Measurements from ENCODE around the gene ERMARD. TPM values are rescaled to one million over a fixed set of nuclear protein-coding genes. Genes with fewer than 3 reads are reported as not detected.

The ERMARD gene
- total RNA-seq, 3 donors from 2014 or later = 19.2 to 26.0 (median 22.4) TPM

DNA sequence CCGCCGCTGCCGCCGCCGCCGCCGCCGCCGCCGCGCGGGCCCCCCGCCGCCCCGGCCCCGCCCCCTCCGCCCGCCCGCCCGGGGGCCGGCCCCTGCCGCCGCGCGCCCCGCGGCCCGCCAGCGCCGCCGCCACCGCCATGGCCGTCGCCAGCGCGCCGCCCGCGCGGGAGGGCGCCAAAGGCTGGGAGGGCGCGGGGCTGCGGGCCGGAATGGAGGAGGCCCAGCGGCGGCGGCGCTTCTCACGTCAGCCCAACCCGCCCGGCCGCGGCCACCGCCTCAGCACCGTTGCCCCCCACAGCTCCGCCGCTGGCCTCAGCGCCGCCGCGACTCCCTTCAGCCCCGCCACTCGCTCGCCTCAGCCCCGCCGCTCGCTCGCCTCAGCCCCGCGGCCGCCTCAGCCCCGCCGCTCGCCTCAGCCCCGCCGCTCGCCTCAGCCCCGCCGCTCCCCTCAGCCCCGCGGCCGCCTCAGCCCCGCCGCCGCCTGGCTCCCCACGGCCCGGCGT is 27.4 kb upstream of the ERMARD start:
- H3K9me3 Mint-ChIP-seq = no peaks in the 10 kb centered on the region
- H3K36me3 Mint-ChIP-seq (ENCODE audit: insufficient read depth) = peaks cover 9% of the 10 kb centered on the region
- H3K4me1 Mint-ChIP-seq (ENCODE audit: low read depth) = peaks cover 36% of the 10 kb centered on the region
- peak; percentile 56 to 58 for ATAC-seq
- DNase-seq = peak; percentile 25
- H3K27me3 Mint-ChIP-seq (ENCODE audit: low read depth) = no peaks in the 10 kb centered on the region
- H3K4me3 Mint-ChIP-seq = peak overlapping the region; percentile 59

GRCh38 chr6:169724494-169725124 is 26.8 kb upstream of the ERMARD start, which contains the start of gene PHF10:
Gene PHF10 (minus strand): TSS chr6:169724500. CDS start chr6:169723931, 569 bp downstream.
- DNase-seq = peak; percentile 72
- peaks cover 30% of the 10 kb centered on the region for H3K4me1 Mint-ChIP-seq (ENCODE audit: low read depth)
- no peaks in the 10 kb centered on the region for H3K9me3 Mint-ChIP-seq
- H3K27me3 Mint-ChIP-seq (ENCODE audit: low read depth) = no peaks in the 10 kb centered on the region
- peak; percentile 68 to 74 for ATAC-seq
- H3K36me3 Mint-ChIP-seq (ENCODE audit: insufficient read depth) = peaks cover 4% of the 10 kb centered on the region
- peak within 1 kb of the TSS; percentile 92 for H3K4me3 Mint-ChIP-seq

GRCh38 chr6:169725125-169726048 is 26.0 kb upstream of the ERMARD start:
- peaks cover 23% of the 10 kb centered on the region for H3K4me1 Mint-ChIP-seq (ENCODE audit: low read depth)
- H3K27me3 Mint-ChIP-seq (ENCODE audit: low read depth) = no peaks in the 10 kb centered on the region
- DNase-seq (peak; percentile 7), ATAC-seq (peak; percentile 3 to 4)
- peaks cover 1% of the 10 kb centered on the region for H3K36me3 Mint-ChIP-seq (ENCODE audit: insufficient read depth)
- H3K9me3 Mint-ChIP-seq = no peaks in the 10 kb centered on the region
- peak overlapping the region; percentile 83 for H3K4me3 Mint-ChIP-seq

DNA sequence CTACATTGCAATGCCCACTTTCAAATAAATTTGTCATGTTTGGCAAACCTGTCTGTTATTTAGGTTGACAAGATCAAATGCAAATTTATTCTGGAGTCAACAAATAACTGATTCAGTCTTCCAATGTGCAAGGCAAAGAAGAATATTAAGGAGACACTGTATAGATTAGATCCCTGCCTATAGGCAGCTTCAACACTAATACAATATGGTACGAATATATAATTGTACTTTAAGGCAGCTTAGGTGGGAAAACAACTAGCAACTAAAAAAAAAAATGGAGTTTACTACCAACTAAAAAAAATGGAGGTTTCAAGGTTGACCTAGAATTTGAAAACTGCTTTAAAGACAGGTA is 25.4 kb upstream of the ERMARD start:
- Mint-ChIP-seq H3K9me3 (no peaks in the 10 kb centered on the region), H3K4me3 (peak overlapping the region; percentile 83), H3K36me3 (ENCODE audit: insufficient read depth) (no peaks in the 10 kb centered on the region), H3K27me3 (ENCODE audit: low read depth) (no peaks in the 10 kb centered on the region), H3K4me1 (ENCODE audit: low read depth) (peaks cover 18% of the 10 kb centered on the region)
- ATAC-seq (no peak), DNase-seq (no peak)

DNA sequence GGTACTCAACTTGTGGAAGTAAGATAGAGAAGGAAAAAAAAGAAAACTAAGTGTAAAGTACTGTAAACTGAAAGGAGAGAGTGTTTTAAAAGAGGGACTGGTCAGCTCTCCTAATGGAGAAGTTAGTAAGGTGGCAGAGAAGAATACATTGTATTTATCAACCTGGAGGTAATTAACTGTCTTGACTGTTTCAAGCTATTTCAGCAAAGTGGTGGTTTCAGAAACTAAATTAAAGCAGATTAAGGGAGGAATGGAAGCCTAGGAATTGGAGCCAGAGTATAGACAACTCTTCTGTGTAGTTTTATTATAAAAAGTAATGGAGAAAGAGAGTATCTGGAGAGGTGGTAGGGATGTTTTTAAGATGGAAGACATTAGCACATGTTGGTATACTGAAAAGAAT is 24.5 kb upstream of the ERMARD start:
- DNase-seq (no peak), ATAC-seq (no peak)
- peaks cover 12% of the 10 kb centered on the region for H3K4me1 Mint-ChIP-seq (ENCODE audit: low read depth)
- no peaks in the 10 kb centered on the region for H3K36me3 Mint-ChIP-seq (ENCODE audit: insufficient read depth)
- no peaks in the 10 kb centered on the region for H3K9me3 Mint-ChIP-seq
- no peak overlapping the region for H3K4me3 Mint-ChIP-seq
- no peaks in the 10 kb centered on the region for H3K27me3 Mint-ChIP-seq (ENCODE audit: low read depth)

DNA sequence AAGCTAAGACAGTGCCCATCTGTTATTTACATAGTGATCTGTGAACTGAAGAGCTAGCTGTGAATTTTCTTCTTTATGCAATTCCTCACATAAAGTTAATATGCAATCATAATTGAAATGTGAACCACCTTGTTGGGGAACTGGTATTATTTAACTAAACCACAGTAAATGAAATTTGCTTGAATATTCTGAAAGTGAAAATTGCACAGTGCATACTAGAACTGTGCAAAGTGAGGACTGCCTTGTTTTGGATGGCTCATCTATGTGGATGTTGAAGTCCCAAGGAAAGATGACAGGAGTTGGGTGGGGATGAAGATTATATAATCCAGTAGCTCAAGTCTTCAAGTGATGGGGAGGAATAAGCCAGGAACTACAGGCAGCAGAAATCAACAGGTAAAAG is 21.5 kb upstream of the ERMARD start:
- H3K9me3 Mint-ChIP-seq = no peaks in the 10 kb centered on the region
- H3K36me3 Mint-ChIP-seq (ENCODE audit: insufficient read depth) = no peaks in the 10 kb centered on the region
- ATAC-seq (no peak), DNase-seq (no peak)
- peaks cover 7% of the 10 kb centered on the region for H3K4me1 Mint-ChIP-seq (ENCODE audit: low read depth)
- peaks cover 11% of the 10 kb centered on the region for H3K27me3 Mint-ChIP-seq (ENCODE audit: low read depth)
- H3K4me3 Mint-ChIP-seq = no peak overlapping the region

- H3K4me1 Mint-ChIP-seq (ENCODE audit: low read depth) = no peaks in the 10 kb centered on the region
- H3K4me3 Mint-ChIP-seq = no peak overlapping the region
- H3K36me3 Mint-ChIP-seq (ENCODE audit: insufficient read depth) = no peaks in the 10 kb centered on the region
- DNase-seq (no peak), ATAC-seq (peak in 1 of 2 donors; percentile 7)
- no peaks in the 10 kb centered on the region for H3K9me3 Mint-ChIP-seq
- peaks cover 16% of the 10 kb centered on the region for H3K27me3 Mint-ChIP-seq (ENCODE audit: low read depth)
Observed at GRCh38 chr6:169738204-169738975, 13.0 kb upstream of the ERMARD start.

- no peak for ATAC-seq
- Mint-ChIP-seq H3K9me3 (no peaks in the 10 kb centered on the region), H3K36me3 (ENCODE audit: insufficient read depth) (no peaks in the 10 kb centered on the region), H3K27me3 (ENCODE audit: low read depth) (peaks cover 16% of the 10 kb centered on the region), H3K4me1 (ENCODE audit: low read depth) (no peaks in the 10 kb centered on the region), H3K4me3 (no peak overlapping the region)
- no peak for DNase-seq
Observed at GRCh38 chr6:169738976-169739529, 12.4 kb upstream of the ERMARD start.

DNA sequence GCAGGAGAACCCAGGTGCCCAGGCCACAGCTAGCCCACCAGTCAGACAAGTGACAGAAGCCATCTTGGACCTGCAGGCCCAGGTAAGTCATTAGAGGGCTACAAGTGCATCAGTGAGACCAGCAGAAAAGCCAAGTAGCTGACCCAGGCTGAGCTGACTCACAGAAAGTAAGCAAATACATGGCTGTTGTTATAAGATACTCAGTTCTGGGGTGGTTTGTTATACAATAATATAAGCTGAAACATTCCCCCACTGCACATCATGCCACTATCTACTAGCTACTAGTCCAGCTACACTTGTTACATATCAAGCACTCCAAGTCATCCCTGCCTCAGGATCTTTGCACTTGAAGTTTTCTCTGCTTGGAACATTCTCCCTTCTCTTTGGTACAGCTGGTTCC is 10.1 kb upstream of the ERMARD start:
- H3K9me3 Mint-ChIP-seq = peaks cover 7% of the 10 kb centered on the region
- DNase-seq (no peak), ATAC-seq (no peak)
- H3K27me3 Mint-ChIP-seq (ENCODE audit: low read depth) = no peaks in the 10 kb centered on the region
- H3K4me3 Mint-ChIP-seq = no peak overlapping the region
- H3K4me1 Mint-ChIP-seq (ENCODE audit: low read depth) = no peaks in the 10 kb centered on the region
- no peaks in the 10 kb centered on the region for H3K36me3 Mint-ChIP-seq (ENCODE audit: insufficient read depth)

DNA sequence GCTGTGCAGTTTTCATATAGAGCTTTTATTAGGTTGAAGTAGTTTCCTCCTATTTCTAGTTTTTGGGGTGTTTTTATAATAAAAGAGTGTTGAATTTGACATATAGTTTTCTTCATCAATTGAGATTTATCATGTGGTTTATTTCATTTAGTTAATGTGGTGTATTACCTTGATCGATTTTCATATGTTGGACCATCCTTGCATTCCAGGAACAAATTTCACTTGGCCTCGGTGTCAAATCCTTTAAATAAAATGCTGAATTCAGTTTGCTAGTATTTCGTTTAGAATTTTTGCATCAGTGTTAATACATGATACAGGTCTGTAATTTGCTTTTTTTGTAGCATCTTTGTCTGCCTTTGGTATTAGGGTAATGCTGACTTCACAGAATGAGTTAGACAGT is 6.0 kb upstream of the ERMARD start:
- Mint-ChIP-seq H3K4me3 (no peak overlapping the region), H3K9me3 (peaks cover 19% of the 10 kb centered on the region), H3K36me3 (ENCODE audit: insufficient read depth) (peaks cover 3% of the 10 kb centered on the region), H3K27me3 (ENCODE audit: low read depth) (no peaks in the 10 kb centered on the region), H3K4me1 (ENCODE audit: low read depth) (peaks cover 10% of the 10 kb centered on the region)
- ATAC-seq (no peak), DNase-seq (no peak)

DNA sequence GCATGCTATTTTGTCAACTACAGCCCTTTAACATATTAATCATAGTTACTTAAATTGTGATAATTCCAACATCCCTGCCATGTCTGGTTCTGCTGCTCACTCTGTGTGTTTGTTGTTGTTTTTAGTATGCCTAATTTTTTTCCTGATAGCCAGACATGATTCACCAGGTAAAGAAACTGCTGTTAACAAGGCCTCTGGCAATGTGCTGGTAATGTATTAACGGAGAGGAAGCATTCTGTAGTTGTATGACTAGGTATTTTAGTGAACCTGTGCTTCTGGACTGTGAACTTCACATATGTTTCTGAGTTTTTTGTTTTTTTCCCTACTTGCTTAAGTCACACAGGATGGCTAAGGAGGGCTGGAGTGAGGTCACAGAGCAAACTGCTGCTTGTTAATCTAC is 4.9 kb upstream of the ERMARD start:
- no peaks in the 10 kb centered on the region for H3K27me3 Mint-ChIP-seq (ENCODE audit: low read depth)
- peaks cover 3% of the 10 kb centered on the region for H3K36me3 Mint-ChIP-seq (ENCODE audit: insufficient read depth)
- DNase-seq (no peak), ATAC-seq (no peak)
- H3K4me1 Mint-ChIP-seq (ENCODE audit: low read depth) = peaks cover 17% of the 10 kb centered on the region
- H3K9me3 Mint-ChIP-seq = peaks cover 19% of the 10 kb centered on the region
- H3K4me3 Mint-ChIP-seq = no peak overlapping the region

- Mint-ChIP-seq H3K4me3 (peak overlapping the region; percentile 100), H3K4me1 (ENCODE audit: low read depth) (peaks cover 30% of the 10 kb centered on the region), H3K36me3 (ENCODE audit: insufficient read depth) (peaks cover 9% of the 10 kb centered on the region), H3K9me3 (peaks cover 6% of the 10 kb centered on the region), H3K27me3 (ENCODE audit: low read depth) (no peaks in the 10 kb centered on the region)
- ATAC-seq = peak; percentile 35 to 53
- no peak for DNase-seq
Observed at GRCh38 chr6:169752074-169752623, 727 bp downstream of the ERMARD start.

GRCh38 chr6:169755162-169755561 is 3.7 kb downstream of the ERMARD start:
- ATAC-seq (no peak), DNase-seq (no peak)
- peaks cover 27% of the 10 kb centered on the region for H3K36me3 Mint-ChIP-seq (ENCODE audit: insufficient read depth)
- H3K4me3 Mint-ChIP-seq = no peak overlapping the region
- H3K4me1 Mint-ChIP-seq (ENCODE audit: low read depth) = peaks cover 23% of the 10 kb centered on the region
- H3K27me3 Mint-ChIP-seq (ENCODE audit: low read depth) = no peaks in the 10 kb centered on the region
- no peaks in the 10 kb centered on the region for H3K9me3 Mint-ChIP-seq

DNA sequence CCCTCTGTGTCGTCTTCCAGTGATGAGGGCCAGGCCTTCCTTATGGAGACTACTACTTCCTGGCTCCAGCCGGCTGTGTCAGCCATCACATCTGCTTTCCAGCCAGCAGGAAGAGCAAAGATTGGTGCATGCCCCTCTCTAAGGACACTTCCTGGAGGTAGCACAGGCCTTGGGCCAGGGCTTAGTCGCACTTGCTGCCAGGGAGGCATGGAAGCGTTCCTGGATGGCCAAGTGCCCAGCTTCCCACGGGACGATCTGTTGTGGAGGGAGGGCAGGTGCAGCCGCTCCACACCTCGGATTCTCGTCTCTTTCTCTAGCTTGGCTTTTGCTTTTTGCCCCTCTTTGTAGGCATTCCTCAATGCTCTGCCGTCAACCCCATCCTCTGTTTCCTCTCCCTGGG is 11.9 kb downstream of the ERMARD start:
- H3K4me3 Mint-ChIP-seq = no peak overlapping the region
- peaks cover 59% of the 10 kb centered on the region for H3K36me3 Mint-ChIP-seq (ENCODE audit: insufficient read depth)
- no peaks in the 10 kb centered on the region for H3K4me1 Mint-ChIP-seq (ENCODE audit: low read depth)
- no peaks in the 10 kb centered on the region for H3K27me3 Mint-ChIP-seq (ENCODE audit: low read depth)
- DNase-seq = no peak
- ATAC-seq = no peak
- no peaks in the 10 kb centered on the region for H3K9me3 Mint-ChIP-seq
